ENCODE measurements around the gene PTPRU.

Gene PTPRU

DNA sequence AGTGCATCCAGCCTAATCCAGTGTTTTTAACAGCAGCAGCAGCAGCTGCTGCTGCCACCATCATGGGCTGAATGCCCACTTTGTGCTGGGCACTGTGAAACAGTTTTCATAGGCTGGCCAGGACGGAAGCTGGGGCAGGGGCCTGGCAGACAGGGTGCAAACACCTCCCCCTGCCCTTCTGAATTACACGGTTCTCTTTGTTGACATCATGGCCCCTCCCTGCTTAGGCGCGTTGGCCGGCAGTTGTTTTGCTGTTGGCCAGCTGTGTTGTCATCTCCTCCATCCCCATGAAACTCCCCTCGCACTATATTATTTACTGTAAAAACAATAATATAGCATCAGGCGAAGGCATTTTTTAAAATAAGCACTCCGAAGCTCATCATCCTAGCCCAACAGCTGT lies 33.1 kb downstream of the PTPRU start:
- no peak for DNase-seq

DNA sequence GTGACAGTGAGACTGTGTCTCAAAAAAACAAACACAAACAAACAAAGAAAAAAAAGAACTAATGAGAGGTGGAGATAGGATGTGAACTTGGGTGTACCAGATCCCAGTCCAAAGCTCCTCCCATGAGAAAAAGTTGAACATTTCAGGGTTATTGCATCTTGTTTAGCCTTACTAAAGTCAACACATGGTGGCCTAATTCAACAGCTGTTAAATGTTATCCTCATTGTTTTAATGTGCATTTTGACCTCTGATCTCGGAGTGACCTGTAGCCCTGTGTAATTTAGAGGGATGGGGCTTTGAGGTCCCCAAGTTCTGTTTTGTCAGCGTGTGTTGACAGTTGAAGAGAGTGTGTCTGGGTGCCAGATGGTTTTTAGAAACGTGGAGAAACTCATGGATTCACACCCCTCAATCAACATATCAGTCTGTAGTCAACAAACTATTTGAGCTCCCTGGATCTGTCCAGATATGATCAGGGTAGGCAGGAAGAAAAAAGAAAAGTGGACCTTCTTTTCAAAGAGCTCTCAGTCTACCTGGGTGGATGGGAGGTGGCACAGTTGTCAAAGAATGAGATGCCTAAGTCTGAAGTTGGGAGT lies 34.7 kb downstream of the PTPRU start:
- DNase-seq: no peak

DNA sequence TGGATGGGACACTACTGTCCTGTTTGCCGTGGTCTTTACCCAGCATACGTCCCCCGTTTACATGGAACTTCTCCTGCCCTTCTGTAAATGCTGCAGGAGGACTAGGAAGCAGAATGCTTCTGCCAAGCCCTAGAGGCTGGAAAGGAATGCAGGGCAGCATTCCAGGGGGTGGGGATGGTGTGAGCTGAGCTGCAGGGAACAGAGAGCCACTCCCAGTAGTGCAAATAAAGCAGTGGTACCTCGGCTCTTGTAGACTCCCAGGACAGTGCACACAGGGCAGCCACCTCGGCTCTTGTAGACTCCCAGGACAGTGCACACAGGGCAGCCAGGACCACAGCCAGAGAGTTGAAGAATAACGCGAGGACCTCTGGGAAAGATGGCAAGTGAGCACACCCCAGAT lies 35.4 kb downstream of the PTPRU start:
- DNase-seq: no peak

DNA sequence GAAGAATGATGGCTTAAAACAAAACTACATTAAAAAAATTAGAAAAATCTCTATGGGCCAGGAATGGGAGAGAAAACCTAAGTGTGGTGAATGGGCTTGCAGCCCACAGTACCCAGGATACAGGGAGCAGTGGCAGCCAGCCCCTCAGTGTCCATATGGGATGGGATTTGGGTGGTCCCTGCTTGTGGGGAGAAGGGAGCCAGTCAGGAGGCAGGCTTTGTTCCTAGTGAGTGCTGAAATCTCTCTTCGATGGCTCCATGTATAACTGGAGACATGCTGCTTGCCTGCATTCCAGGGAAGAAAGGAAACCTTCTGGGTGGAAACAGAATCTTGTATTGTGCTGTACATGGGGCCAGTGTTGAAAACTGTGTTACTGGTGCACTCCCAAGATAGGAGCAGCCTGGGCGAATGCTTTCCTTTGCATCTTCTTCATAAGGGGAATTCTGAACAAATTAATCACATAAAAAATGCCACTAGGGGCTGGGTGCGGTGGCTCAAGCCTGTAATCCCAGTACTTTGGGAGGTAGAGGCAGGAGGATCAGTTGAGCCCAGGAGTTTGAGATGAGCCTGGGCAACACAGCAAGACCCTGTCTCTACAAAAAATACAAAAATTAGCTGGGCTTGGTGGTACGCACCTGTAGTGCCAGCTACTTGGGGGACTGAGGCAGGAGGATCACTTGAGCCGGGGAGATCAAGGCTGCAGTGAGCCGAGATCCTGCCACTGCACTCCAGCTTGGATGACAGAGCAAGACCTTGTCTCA lies 36.0 kb downstream of the PTPRU start:
- no peak for DNase-seq

DNA sequence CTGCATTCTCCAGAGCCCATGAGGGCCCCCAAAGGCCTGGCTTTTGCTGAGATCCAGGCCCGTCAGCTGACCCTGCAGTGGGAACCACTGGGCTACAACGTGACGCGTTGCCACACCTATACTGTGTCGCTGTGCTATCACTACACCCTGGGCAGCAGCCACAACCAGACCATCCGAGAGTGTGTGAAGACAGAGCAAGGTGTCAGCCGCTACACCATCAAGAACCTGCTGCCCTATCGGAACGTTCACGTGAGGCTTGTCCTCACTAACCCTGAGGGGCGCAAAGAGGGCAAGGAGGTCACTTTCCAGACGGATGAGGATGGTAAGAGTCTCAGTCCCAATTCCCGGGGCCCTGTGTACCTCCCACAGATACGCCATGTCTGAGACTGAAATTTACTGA lies 39.1 kb downstream of the PTPRU start:
- DNase-seq: no peak

DNA sequence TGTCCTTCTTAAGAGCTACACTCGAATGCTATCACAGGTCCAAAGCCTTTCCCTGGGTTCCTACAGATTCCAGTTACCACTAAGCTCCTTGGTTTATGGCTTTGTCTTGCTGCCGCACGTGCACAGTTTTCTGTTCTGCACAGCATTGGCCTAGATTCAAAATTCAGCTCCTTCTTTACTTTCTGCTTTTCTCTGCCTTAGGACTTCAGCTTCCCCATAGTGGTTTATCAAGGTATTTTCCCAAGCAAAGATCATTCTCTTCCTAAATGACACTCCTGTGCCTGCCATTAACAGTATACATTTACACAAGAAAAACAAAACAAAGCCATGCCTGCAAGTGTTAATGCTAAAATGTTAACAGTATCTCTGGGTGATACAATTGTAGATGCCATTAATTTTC lies 41.8 kb downstream of the PTPRU start:
- no peak for DNase-seq

DNA sequence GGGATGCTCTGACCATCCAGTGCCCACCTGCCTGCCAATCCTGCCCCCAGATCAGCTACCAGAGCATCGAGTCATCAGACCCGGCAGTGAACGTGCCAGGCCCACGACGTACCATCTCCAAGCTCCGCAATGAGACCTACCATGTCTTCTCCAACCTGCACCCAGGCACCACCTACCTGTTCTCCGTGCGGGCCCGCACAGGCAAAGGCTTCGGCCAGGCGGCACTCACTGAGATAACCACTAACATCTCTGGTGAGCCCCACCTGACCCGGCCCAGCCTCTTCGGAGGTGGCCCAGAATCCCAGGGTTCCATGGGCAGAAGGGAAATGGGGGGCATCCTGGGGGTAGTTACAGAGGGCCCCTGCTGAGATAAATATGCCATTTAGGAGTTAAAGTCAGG lies 43.1 kb downstream of the PTPRU start:
- DNase-seq: no peak

DNA sequence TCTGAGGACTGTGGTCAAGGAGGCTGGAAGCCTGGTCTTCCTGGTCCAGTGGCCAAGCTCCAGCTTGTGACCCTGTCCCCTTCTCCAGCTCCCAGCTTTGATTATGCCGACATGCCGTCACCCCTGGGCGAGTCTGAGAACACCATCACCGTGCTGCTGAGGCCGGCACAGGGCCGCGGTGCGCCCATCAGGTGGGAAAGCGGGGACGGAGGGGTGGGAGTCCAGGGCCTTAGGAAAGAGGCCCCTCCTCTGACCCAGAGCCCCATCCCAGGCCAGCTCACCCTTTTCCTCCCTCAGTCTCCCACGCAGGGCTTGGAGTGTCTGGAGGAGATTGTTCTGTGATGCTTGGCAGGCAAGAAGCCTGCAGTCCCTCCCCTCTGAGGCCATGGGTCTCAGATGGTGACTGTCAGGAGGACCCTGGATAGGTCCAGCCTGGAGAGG lies 43.6 kb downstream of the PTPRU start:
- no peak for DNase-seq

DNA sequence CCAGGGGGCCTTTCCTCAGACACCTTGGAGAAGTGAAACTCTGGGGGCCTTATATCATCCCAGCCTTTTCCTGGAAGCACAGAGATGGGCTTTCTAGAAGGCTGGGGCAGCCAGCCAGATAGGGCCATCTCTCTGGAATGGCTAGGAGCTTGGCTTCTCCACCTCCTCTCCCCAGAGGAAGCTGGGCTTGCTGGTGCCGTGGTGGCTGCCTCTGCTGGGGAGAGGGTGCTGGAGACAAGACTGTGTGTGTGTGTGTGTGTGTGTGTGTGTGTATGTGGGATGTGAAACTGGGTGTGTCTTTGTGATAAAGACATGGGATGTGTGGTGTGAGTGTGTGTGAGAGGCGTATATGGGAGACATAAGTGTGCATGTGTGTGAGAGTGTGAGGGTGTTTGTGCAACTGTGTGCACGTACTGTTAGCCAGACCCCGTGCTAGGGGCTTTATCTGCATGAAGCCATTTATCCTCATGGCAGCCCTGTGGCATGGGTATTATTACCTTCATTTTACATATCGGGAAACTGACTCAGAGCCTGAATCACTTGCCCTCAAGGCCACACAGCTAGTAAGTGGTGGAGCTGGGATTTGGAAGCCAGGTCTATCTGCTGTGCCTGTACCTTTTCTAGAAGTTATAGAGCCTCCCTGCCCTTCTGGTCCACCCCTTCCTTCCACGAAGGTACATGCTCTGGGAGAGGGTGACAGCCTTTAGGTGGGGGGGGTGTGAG lies 44.2 kb downstream of the PTPRU start:
- DNase-seq: no peak

DNA sequence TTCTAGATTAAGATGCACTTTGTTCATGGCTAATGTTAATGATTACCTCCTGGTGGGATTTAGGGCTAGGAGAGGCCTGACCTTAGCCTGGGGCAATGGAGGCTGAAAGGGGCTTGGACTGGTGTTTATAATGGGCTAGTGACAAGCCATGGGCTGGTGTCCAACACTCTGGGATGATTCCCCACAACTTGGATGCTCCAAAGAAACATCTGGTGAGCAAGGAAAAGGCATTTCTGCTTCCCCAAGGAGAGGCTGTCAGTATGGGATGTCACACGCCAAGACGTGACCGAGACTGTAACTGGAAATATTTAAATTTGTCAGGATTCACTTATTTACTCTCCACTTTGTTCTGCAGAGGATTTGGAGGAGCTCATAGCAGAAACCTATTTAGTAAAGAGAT lies 45.2 kb downstream of the PTPRU start:
- DNase-seq: no peak

DNA sequence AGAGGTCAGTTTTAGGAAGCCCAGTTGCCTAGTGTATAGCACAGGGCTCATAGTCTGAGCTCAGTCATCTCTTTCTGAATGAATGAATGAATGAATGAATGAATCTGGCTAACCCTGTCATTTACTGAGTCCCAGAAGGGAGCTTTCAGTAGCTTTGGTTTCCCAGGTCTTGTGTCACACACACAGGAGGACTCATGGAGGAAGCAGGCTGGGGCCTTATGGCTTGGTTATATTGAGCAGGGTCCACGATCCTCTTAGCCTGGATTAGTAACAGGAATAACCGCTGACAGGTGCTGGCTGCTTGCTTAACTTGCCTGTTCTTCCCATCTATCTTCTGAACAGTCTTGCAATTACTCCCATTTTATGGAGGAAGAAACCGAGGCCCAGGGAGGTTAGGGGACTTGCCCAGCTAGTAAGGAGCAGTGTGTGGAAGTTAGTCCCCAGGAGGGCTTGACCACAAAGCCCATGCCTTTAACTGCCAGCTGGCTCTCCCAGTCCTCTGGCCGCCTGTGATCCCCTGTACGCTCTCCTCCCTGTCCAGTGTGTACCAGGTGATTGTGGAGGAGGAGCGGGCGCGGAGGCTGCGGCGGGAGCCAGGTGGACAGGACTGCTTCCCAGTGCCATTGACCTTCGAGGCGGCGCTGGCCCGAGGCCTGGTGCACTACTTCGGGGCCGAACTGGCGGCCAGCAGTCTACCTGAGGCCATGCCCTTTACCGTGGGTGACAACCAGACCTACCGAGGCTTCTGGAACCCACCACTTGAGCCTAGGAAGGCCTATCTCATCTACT lies 46.0 kb downstream of the PTPRU start:
- no peak for DNase-seq

DNA sequence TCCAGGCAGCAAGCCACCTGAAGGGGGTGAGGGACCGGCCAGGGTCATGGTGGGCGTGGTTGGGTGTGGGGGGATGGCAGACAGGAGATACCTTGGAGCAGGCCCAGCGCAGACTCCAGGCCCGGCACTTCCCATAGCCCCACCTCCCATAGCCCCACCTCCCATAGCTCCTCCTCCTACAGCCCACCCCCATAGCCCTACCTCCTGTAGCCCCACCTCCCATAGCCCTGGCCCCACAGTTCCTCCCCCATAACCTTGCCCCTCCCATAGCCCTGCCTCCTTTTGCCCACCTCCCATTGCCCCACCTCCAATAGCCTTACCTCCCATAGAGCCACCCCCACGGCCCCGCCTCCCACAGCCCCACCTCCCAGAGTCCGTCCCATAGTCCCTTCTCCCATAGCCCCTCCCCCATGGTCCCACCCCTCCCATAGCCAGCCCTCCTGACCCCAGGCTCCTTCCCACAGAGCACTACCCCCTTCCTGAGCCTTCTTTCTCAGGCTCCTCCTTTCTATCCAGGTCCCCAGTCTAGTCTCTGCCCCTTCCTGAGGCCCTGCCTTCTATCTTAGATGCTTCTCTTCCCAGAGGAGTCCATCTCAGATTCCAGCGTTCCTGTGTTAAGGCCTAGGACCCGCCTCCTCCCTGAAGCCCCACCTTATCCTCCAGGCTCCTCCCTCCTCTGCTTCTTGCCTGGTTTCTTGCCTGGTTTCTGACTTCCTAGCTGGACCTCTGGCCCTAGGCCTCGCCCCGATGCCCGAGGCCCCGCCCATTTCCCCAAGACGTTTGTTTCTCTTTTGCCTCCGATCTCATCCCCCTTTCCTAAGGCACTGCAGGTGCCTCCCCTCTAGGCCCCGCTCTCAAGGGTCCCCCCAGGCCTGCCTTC lies 46.8 kb downstream of the PTPRU start:
- no peak for DNase-seq

DNA sequence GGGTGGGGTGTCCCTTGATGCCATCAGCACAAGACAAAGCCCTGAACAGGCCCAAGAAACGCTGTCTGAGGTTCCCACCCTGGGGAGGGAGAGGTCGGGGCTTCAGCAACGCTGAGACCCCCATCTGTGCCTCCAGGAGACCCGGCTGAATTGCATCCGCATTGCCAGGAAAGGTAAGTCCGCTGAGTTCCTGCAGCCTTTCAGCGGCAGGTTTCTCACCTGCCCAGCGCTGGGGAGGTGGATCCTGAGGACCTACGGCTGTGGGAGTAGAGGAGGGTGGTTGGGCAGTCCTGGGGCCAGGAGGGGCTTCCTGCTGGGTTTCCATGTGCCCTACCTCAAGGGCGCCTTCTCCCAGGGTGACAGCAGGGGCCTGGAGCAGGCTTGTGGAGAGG lies 47.5 kb downstream of the PTPRU start:
- DNase-seq: no peak

DNA sequence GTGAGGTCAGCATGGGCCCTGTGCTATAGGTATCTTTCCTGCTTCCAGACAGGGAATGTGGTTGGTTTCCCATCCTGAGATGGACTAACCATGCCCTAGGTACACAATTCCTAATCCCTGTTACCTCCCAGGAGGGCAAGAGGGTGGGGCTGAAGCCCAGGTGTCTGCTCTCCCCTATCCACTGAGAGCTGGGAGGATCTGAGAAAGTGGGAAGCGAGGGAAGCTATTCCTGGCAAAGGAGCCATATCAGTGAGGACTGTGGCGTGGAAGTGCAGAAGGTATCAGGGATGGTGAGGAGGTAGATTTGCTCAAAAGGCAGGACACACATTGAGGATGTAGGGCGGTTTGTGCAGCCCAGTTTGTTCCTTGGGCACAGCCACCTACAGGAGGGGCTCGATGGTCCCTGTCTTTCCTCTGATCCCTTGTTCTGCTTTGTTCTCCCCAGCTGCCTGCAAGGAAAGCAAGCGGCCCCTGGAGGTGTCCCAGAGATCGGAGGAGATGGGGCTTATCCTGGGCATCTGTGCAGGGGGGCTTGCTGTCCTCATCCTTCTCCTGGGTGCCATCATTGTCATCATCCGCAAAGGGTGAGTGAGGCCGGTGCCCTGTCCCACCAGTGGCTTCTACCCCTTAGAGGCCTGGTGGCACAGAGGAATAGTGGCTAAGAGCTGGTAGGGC lies 48.1 kb downstream of the PTPRU start:
- no peak for DNase-seq

DNA sequence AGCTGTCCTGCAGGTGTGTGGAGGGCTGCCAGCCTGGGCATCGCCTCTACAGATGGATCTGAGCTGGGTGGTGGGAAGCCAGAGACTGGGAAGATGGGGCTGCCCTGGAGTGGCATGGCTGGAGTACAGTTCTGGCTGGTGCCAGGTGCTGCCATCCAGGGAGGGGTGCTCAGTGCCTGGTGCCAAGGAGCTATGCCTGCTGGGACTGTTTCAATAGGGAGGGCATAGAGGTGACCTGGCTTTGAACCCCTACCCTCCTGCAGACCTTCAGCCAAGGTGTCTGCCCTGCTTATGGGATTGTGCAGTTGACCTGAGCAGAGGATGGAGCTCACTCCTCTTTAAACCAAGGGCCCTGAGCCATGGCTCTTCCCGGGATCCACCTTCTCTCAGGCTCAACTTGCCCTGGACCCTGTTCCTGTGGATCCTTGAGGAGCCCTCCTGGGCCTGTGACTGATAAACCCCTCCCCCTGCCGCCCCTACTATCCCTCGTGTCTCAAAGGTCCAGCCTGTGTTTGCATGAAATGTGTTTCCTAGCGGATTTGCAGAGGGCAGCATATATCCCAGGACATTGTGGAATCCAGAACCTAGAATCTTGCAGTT lies 48.7 kb downstream of the PTPRU start:
- DNase-seq: no peak

DNA sequence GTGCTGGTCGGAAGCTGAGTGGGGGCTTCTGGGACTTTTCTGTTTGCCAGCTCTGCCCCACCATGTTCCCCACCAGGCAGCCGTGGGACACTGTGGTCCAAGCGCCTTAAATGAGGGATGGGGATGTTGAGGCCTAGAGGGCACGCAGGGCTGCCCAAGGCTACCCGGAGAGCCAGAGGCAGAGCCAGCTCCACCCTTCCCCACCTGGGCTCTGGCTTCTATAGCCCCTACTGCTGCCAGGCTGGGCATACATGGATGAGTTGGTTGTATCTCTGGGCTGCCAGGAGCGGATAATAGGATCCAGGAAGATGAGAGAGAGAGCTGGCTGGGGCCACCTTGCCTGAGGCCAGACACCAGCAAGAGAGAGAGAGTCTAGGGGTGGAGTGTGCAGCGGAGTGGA lies 49.4 kb downstream of the PTPRU start:
- DNase-seq: no peak

DNA sequence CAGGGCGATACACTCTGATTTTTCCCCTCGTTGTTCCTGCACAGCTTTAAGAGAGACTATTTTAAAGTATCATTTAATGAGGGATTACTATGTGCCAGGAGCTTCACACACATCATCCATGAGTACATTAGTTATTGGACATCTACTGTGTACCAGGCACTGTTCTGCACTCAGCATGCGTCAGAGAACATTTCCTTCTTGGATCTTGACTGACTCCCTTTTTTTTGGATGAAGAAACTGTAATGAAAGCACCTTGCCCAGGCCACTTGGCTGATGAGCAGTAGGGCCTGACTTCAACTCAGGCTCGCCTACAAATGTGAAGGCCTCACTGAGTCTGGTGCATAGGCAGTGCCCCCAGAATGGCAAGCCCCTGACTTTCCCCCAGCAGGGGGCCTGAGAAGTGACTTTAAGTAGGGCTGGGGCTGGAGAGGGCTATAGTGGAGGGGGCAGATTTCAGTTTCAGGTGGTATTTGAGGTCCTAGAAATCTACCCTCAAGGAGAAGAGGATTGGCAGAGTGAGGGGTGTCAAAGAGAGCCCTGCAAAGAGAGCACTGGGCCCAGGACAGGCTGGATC lies 50.0 kb downstream of the PTPRU start:
- no peak for DNase-seq

DNA sequence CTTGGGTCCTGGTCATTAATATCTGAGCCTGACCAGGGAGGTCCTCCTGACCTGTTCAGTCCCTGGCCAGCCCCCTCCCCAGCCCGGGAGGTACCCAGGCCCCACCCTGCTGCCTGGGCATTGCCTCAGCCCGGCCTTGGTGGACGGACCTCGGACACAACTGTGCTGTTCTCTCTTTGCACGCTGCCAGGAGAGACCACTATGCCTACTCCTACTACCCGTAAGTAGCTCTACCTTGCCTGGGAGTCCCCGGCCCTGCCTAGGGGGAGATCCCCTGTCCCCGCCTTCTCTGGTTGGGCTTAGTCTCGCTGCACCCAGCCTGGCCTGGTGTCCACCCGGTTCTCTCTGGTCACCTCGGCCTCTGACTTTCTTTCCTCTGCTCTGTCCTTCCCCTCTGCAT lies 53.2 kb downstream of the PTPRU start:
- DNase-seq: no peak

DNA sequence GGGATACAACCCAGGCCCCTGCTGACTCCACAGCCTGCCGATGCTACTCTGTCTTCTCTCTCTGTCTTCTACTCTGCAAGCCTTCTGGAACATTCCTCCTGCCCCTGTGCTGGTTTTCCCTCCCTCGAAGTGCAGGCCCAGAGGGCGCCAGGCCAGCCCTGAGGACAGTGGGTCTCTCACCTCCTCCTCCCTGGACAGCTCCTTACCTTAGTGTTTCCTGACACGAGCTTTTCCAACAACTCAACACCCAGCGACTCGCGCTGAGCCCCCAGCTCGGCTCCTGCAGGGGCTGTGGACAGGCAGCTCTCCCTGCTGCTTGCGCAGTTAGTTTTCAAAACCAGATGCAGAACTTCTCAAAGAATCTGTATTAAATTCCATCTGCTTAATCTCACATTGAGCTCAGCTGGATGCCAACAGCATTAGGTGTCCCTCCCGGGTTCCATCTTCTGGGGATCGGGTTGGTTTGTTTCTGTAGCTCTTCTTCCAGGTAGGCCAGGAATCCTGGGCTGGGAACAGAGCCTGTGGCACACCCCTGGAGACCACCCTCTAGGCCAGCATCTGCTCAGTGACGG lies 54.2 kb downstream of the PTPRU start:
- no peak for DNase-seq

DNA sequence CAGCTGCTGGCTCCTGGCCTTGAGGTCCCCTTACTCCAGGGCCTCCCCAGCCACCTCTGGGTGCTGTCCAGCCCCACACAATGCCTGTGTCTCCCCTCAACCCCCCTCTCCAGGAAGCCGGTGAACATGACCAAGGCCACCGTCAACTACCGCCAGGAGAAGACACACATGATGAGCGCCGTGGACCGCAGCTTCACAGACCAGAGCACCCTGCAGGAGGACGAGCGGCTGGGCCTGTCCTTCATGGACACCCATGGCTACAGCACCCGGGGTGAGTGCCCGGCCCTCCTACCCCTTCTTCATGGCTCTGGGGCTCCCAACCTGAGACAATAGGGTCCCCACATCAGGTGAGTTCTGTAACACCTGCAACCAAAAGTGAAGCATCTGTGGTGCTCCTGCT lies 55.4 kb downstream of the PTPRU start:
- no peak for DNase-seq

DNA sequence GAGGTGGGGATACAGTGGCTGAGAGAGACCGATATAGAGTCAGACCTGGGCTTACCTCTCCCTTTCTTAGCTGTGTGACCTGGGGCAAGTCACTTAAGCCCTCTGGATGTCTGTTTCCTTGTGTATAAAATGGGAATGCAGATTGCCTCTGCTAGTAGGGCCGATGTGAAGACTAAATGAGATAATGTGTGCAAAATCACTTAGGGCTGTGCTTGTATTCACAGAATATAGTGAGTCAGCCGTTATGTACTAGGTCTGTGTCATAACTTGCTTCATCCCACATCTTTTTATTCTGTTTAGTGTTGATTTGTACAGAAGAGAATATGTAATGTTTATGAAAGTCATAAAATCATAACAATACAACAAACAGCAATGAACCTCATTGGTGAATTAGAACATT lies 56.0 kb downstream of the PTPRU start:
- DNase-seq: no peak
